GM12801 (cell line): Measurements from ENCODE around the gene SUPT5H.

Source experiments
- TF ChIP-seq, protein P1 (sequence below): IDR thresholded peaks from one replicate; pipeline ENCODE4 v1.5.1; 2011; ENCODE audit warnings: control low read depth; ENCODE audit not compliant: insufficient read length; ENCODE audit errors: extremely low read depth

SUPT5H gene

GRCh38 chr19:39430675-39431593 is 14.4 kb upstream of the SUPT5H start:
- TF ChIP-seq, protein P1, sequence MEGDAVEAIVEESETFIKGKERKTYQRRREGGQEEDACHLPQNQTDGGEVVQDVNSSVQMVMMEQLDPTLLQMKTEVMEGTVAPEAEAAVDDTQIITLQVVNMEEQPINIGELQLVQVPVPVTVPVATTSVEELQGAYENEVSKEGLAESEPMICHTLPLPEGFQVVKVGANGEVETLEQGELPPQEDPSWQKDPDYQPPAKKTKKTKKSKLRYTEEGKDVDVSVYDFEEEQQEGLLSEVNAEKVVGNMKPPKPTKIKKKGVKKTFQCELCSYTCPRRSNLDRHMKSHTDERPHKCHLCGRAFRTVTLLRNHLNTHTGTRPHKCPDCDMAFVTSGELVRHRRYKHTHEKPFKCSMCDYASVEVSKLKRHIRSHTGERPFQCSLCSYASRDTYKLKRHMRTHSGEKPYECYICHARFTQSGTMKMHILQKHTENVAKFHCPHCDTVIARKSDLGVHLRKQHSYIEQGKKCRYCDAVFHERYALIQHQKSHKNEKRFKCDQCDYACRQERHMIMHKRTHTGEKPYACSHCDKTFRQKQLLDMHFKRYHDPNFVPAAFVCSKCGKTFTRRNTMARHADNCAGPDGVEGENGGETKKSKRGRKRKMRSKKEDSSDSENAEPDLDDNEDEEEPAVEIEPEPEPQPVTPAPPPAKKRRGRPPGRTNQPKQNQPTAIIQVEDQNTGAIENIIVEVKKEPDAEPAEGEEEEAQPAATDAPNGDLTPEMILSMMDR = no peak

DNA sequence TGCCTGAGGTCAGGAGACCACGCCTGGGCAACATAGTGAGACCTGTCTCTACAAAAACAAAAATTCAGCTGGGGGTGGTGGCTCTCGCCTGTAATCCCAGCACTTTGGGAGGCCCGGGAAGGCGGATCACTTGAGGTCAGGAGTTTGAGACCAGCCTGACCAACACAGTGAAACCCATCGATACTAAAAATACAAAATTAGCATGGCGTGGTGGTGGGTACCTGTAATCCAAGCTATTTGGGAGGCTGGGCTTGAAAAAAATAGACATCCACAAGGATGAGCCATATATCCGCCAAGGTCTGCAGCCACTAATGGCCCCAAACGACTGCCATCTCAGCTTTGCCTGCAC is 12.7 kb upstream of the SUPT5H start:
- TF ChIP-seq, protein P1 = no peak

DNA sequence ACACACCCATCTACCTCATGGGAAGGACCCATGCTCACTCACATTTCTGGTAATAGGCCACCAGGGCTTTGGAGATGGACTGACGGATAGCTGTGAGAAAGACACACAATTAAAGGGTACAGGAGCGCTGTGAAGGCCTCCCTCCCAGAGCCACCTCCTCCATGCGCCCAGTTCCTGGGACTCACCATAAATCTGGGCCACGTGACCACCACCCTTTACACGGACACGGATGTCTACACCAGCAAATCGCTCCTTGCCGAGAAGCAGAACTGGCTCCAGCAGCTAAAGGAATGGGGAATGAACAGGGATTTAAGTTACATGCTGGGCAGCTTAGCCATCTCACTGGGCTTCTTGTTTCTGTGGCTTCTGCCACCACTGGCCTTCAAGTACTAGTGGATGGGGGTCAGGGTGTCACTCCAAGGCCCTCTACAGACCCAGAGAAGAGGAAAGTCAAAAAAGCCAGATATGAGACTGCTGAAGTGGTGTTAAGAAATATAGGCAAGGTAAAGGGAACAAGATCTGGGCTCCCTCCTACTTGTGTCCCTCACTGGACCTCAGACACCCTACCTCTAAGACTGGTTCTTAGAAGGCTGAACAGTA is 11.8 kb upstream of the SUPT5H start:
- TF ChIP-seq, protein P1 = no peak

- TF ChIP-seq, protein P1 = no peak
Observed at GRCh38 chr19:39434123-39435076, 11.0 kb upstream of the SUPT5H start.

- TF ChIP-seq, protein P1 = no peak
Observed at GRCh38 chr19:39435499-39436349, 9.7 kb upstream of the SUPT5H start, which contains the start of gene RPS16. RPS16 (minus strand) TSS chr19:39435949; CDS start chr19:39435895, 54 bp downstream.

- TF ChIP-seq, protein P1 = no peak
Observed at GRCh38 chr19:39436350-39436716, 9.0 kb upstream of the SUPT5H start.
